HepG2 (cell line): ENCODE results near the gene ARHGEF1. TPM values are rescaled to one million over a fixed set of nuclear protein-coding genes. Genes with fewer than 3 reads are reported as not detected.

Experiments used
- CHD4 ChIP-seq: fragments of 200-600 bp; sonication (generic); IDR thresholded peaks from 2 replicates; pipeline ENCODE4 v1.7.0; 2017; ENCODE audit warnings: mild to moderate bottlenecking, low read length, borderline replicate concordance
- ETV5 ChIP-seq: IDR thresholded peaks from 2 replicates; pipeline ENCODE4 v1.6.1; 2018; ENCODE audit warnings: missing biosample characterization, missing genetic modification reagents, inconsistent platforms, borderline replicate concordance
- HMG20A ChIP-seq: IDR thresholded peaks from 2 replicates; pipeline ENCODE4 v1.6.1; 2016; ENCODE audit warnings: borderline replicate concordance
- HOMEZ ChIP-seq: IDR thresholded peaks from 2 replicates; pipeline ENCODE4 v1.6.1; 2016; ENCODE audit warnings: low read depth
- JUN ChIP-seq: sonication (generic); formaldehyde crosslinking; IDR thresholded peaks from 2 replicates; pipeline ENCODE4 v1.4.0; 2020; ENCODE audit warnings: mild to moderate bottlenecking, missing genetic modification reagents
- MXD1 ChIP-seq: sonication (generic); formaldehyde crosslinking; IDR thresholded peaks from 2 replicates; pipeline ENCODE4 v1.4.0; 2020; ENCODE audit warnings: mild to moderate bottlenecking, missing genetic modification reagents
- RARG ChIP-seq: sonication (generic); formaldehyde crosslinking; IDR thresholded peaks from 2 replicates; pipeline ENCODE4 v1.4.0; 2020; ENCODE audit warnings: low read depth, mild to moderate bottlenecking, missing genetic modification reagents
- TCF12 ChIP-seq, 2 experiments: fragments of 450-650 bp in 1 of 2; sonication (generic) in 1 of 2; formaldehyde crosslinking in 1 of 2; IDR thresholded peaks; 2 replicates each; pipeline versions ENCODE4 v1.6.1 to v1.8.0; 2017 to 2022; ENCODE audit warnings: antibody characterized with exemption in 1 of 2, mild to moderate bottlenecking in 1 of 2, missing genetic modification reagents in 1 of 2, moderate library complexity in 1 of 2
- TCF7 ChIP-seq: sonication (generic); IDR thresholded peaks from 2 replicates; pipeline ENCODE4 v1.6.1; 2016; ENCODE audit warnings: antibody characterized with exemption, low read depth
- ZFP1 ChIP-seq: IDR thresholded peaks from 2 replicates; pipeline ENCODE4 v1.6.1; 2016
- ZFP91 ChIP-seq: sonication (generic); formaldehyde crosslinking; IDR thresholded peaks from 2 replicates; pipeline ENCODE4 v1.9.0; 2022; ENCODE audit warnings: missing genetic modification reagents, mild to moderate bottlenecking, borderline replicate concordance
- ZFX ChIP-seq: sonication (generic); formaldehyde crosslinking; IDR thresholded peaks from 2 replicates; pipeline ENCODE4 v1.4.0; 2020; ENCODE audit warnings: mild to moderate bottlenecking, low read depth, missing genetic modification reagents, moderate library complexity
- ZNF280D ChIP-seq: sonication (generic); formaldehyde crosslinking; IDR thresholded peaks from 2 replicates; pipeline ENCODE4 v1.5.1; 2020; ENCODE audit warnings: mild to moderate bottlenecking, missing genetic modification reagents
- ZNF331 ChIP-seq: sonication (generic); formaldehyde crosslinking; IDR thresholded peaks from 2 replicates; pipeline ENCODE4 v1.4.0; 2020; ENCODE audit warnings: missing genetic modification reagents
- ZNF343 ChIP-seq: sonication (generic); formaldehyde crosslinking; IDR thresholded peaks from 2 replicates; pipeline ENCODE4 v1.4.0; 2020; ENCODE audit warnings: mild to moderate bottlenecking, missing genetic modification reagents
- ZNF484 ChIP-seq: sonication (generic); formaldehyde crosslinking; IDR thresholded peaks from 2 replicates; pipeline ENCODE4 v1.5.1; 2020; ENCODE audit warnings: mild to moderate bottlenecking, low read depth, missing genetic modification reagents, borderline replicate concordance
- ZNF530 ChIP-seq: sonication (generic); formaldehyde crosslinking; IDR thresholded peaks from 2 replicates; pipeline ENCODE4 v1.5.0; 2020; ENCODE audit warnings: low read depth, mild to moderate bottlenecking, missing genetic modification reagents
- ZSCAN9 ChIP-seq: IDR thresholded peaks from 2 replicates; pipeline ENCODE4 v1.6.1; 2016; ENCODE audit warnings: borderline replicate concordance
- polyA plus RNA-seq, 8 experiments: library from polyadenylated mRNA; depleted of rRNA in 3 of 8; stranded (reverse) in 7 of 8; unstranded in 1 of 8; fragments of >200 nt; fragmentation: Illumina TruSeq in 4 of 8; extraction: Trizol in 4 of 8; gene quantifications; 2 replicates each; pipeline versions ENCODE4 v1.2.1 to v1.2.3, GENCODE V29; 2011 to 2016; ENCODE audit warnings: low read depth in 4 of 8, missing spikeins in 1 of 8, mixed read lengths in 1 of 8; ENCODE audit not compliant: insufficient read depth in 1 of 8
- total RNA-seq, 5 experiments: library from RNA; depleted of rRNA; stranded (reverse); fragments of >200 nt; fragmentation: Illumina TruSeq; extraction: Trizol; gene quantifications; 2 replicates each; pipeline ENCODE4 v1.2.3, GENCODE V29; 2016; ENCODE audit warnings: low read depth in 1 of 5

ARHGEF1 gene
- total and polyA plus RNA-seq, 2 of the 13 experiments (the other 11 are each of a cell fraction or from before 2014, with no cell fraction given): 33.7 to 34.7 TPM

GRCh38 chr19:41904118-41904870 lies 21.3 kb downstream of the ARHGEF1 start (continued):
- TF ChIP-seq JUN (CRISPR knock-in tag): 0 out of 2 replicates have a peak, but pooled peaks have one; percentile 25
- TF ChIP-seq HOMEZ (CRISPR knock-in tag): peak; percentile 62; the same call in 1 of the 2 replicates
- peak; percentile 71; the same call in 1 of the 2 replicates for TF ChIP-seq ETV5 (CRISPR knock-in tag)
- TF ChIP-seq ZFP91 (CRISPR knock-in tag): peak; percentile 32; the same call in 1 of the 2 replicates
- no peak for TF ChIP-seq ZNF484 (CRISPR knock-in tag)
- peak; percentile 49 for TF ChIP-seq ZFX (CRISPR knock-in tag)
- TF ChIP-seq ZFP1 (CRISPR knock-in tag): 0 out of 2 replicates have a peak, but pooled peaks have one; percentile 54
- TF ChIP-seq HMG20A (CRISPR knock-in tag): peak; percentile 71; the same call in 1 of the 2 replicates
- no peak for TF ChIP-seq ZNF280D
- TF ChIP-seq TCF7: peak; percentile 88
- TF ChIP-seq TCF12 (IDR thresholded peaks at IDR 0.05): no peak
- peak; percentile 71; the same call in 1 of the 2 replicates for TF ChIP-seq TCF12 (CRISPR knock-in tag; IDR thresholded peaks at IDR 0.05)
- TF ChIP-seq ZNF331 (CRISPR knock-in tag): peak; percentile 24; the same call in 1 of the 2 replicates
- TF ChIP-seq RARG: no peak
- no peak for TF ChIP-seq MXD1 (CRISPR knock-in tag)
- TF ChIP-seq ZNF530 (CRISPR knock-in tag): no peak
- TF ChIP-seq ZNF343 (CRISPR knock-in tag): no peak; the same call in 1 of the 2 replicates
- TF ChIP-seq ZSCAN9 (CRISPR knock-in tag): no peak
- no peak for TF ChIP-seq CHD4
